Measurements from ENCODE around the gene KCNS1. TPM values are rescaled to one million over a fixed set of nuclear protein-coding genes. Genes with fewer than 3 reads are reported as not detected.

The KCNS1 gene
- total and polyA plus RNA-seq, 2 donors from 2014 or later: 0.19 to 2.9 TPM

- Histone ChIP-seq H3K36me3 (ENCODE audit: control insufficient read depth in 2 of 3, insufficient read depth in 3 of 3, low read length in 3 of 3) (no peaks in the 10 kb centered on the region), H3K4me3 (ENCODE audit: low read length in 3 of 3) (no peak overlapping the region), H3K4me1 (ENCODE audit: control insufficient read depth in 2 of 3, insufficient read depth in 2 of 3, low read depth in 1 of 3, low read length in 3 of 3) (no peaks in the 10 kb centered on the region), H3K27me3 (ENCODE audit: control insufficient read depth, insufficient read depth, low read length) (no peaks in the 10 kb centered on the region), H3K9ac (ENCODE audit: low read length in 3 of 3) (no peak overlapping the region), H3K27ac (ENCODE audit: low read depth in 2 of 2, low read length in 2 of 2) (no peak overlapping the region), H3K9me3 (ENCODE audit: control insufficient read depth in 2 of 3, insufficient read depth in 1 of 3, low read length in 3 of 3) (no peaks in the 10 kb centered on the region)
- DNase-seq (no peak), FAIRE-seq (no peak)
- peak; percentile 26 for TF ChIP-seq CTCF (IDR thresholded peaks at IDR 0.05; ENCODE audit: borderline replicate concordance, extremely low read depth, insufficient read depth)
- intact Hi-C loops (cut with DNase I): no loop called here
These were observed 11.0 kb upstream of the KCNS1 start for GRCh38 chr20:45111799-45112471.

- intact Hi-C loops (cut with DNase I): no loop called here
- H3K27me3 ChIP-seq (ENCODE audit: control insufficient read depth, insufficient read depth, low read length): no peaks in the 10 kb centered on the region
These were observed 10.4 kb upstream of the KCNS1 start for GRCh38 chr20:45111285-45111684.

GRCh38 chr20:45110301-45110700 lies 9.4 kb upstream of the KCNS1 start:
- no peak overlapping the region for H3K27ac ChIP-seq (ENCODE audit: low read depth in 2 of 2, low read length in 2 of 2)
- no peak for FAIRE-seq
- intact Hi-C loops (cut with DNase I): no loop called here

More at GRCh38 chr20:45111285-45111684, 10.4 kb upstream of the KCNS1 start:
- H3K4me3 ChIP-seq (ENCODE audit: low read length in 3 of 3): no peak overlapping the region
- H3K4me1 ChIP-seq (ENCODE audit: control insufficient read depth in 2 of 3, insufficient read depth in 2 of 3, low read depth in 1 of 3, low read length in 3 of 3): no peaks in the 10 kb centered on the region
- H3K36me3 ChIP-seq (ENCODE audit: control insufficient read depth in 2 of 3, insufficient read depth in 3 of 3, low read length in 3 of 3): no peaks in the 10 kb centered on the region
- DNase-seq (no peak), FAIRE-seq (no peak)
- TF ChIP-seq CTCF (IDR thresholded peaks at IDR 0.05; ENCODE audit: borderline replicate concordance, extremely low read depth, insufficient read depth): no peak
- no peaks in the 10 kb centered on the region for H3K9me3 ChIP-seq (ENCODE audit: control insufficient read depth in 2 of 3, insufficient read depth in 1 of 3, low read length in 3 of 3)
- H3K9ac ChIP-seq (ENCODE audit: low read length in 3 of 3): no peak overlapping the region
- H3K27ac ChIP-seq (ENCODE audit: low read depth in 2 of 2, low read length in 2 of 2): no peak overlapping the region

More at GRCh38 chr20:45110301-45110700, 9.4 kb upstream of the KCNS1 start:
- no peak overlapping the region for H3K9ac ChIP-seq (ENCODE audit: low read length in 3 of 3)
- H3K4me3 ChIP-seq (ENCODE audit: low read length in 3 of 3): no peak overlapping the region
- TF ChIP-seq CTCF (IDR thresholded peaks at IDR 0.05; ENCODE audit: borderline replicate concordance, extremely low read depth, insufficient read depth): no peak
- H3K4me1 ChIP-seq (ENCODE audit: control insufficient read depth in 2 of 3, insufficient read depth in 2 of 3, low read depth in 1 of 3, low read length in 3 of 3): no peaks in the 10 kb centered on the region
- H3K9me3 ChIP-seq (ENCODE audit: control insufficient read depth in 2 of 3, insufficient read depth in 1 of 3, low read length in 3 of 3): no peaks in the 10 kb centered on the region
- DNase-seq: no peak
- H3K27me3 ChIP-seq (ENCODE audit: control insufficient read depth, insufficient read depth, low read length): no peaks in the 10 kb centered on the region
- no peaks in the 10 kb centered on the region for H3K36me3 ChIP-seq (ENCODE audit: control insufficient read depth in 2 of 3, insufficient read depth in 3 of 3, low read length in 3 of 3)
